ENCODE data around the gene TFAP2E.

TFAP2E gene

DNA sequence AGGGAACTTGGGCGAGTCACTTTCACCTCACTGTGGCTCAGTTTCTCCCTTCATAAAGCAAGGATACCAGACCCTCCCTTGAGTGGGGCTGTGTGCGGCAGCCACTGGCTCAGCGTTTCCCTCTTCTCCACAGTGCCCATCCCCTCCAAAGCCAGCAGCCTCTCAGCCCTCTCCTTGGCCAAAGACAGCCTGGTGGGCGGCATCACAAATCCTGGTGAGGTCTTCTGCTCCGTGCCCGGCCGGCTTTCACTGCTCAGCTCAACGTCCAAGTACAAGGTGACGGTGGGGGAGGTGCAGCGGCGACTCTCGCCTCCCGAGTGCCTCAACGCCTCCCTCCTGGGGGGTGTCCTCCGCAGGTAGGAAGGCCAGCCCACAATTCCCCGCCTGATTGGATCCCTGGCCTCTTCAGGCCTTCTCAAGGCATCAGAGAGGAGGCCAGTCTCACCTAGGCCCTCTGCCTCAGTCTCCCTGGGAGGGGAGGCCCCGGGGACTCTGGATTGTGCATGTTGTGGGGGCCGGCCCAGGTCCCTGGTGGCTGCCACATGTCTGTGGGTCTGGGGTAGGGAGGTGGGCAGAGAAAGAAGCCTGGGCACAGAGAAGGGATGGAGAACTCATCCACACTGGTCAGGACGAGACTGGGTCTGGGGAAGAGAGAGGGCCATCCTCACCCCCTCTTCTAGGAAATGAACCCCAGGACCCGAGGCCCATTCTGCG lies 15.2 kb downstream of the TFAP2E start:
- POLR2A ChIA-PET, result no interaction called here
- CTCF ChIA-PET, result interaction anchor here (1.1 to 1.5 kb wide), 4 partner anchors 10 to 127 kb away, joined by 3 to 5 read pairs (median 3); no protein-coding TSS in a partner anchor
- TF ChIP-seq, protein P1, sequence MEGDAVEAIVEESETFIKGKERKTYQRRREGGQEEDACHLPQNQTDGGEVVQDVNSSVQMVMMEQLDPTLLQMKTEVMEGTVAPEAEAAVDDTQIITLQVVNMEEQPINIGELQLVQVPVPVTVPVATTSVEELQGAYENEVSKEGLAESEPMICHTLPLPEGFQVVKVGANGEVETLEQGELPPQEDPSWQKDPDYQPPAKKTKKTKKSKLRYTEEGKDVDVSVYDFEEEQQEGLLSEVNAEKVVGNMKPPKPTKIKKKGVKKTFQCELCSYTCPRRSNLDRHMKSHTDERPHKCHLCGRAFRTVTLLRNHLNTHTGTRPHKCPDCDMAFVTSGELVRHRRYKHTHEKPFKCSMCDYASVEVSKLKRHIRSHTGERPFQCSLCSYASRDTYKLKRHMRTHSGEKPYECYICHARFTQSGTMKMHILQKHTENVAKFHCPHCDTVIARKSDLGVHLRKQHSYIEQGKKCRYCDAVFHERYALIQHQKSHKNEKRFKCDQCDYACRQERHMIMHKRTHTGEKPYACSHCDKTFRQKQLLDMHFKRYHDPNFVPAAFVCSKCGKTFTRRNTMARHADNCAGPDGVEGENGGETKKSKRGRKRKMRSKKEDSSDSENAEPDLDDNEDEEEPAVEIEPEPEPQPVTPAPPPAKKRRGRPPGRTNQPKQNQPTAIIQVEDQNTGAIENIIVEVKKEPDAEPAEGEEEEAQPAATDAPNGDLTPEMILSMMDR (IDR thresholded peaks at IDR 0.05; ENCODE audit: control extremely low read depth, extremely low read depth, low read depth, missing control alignments), result no peak

DNA sequence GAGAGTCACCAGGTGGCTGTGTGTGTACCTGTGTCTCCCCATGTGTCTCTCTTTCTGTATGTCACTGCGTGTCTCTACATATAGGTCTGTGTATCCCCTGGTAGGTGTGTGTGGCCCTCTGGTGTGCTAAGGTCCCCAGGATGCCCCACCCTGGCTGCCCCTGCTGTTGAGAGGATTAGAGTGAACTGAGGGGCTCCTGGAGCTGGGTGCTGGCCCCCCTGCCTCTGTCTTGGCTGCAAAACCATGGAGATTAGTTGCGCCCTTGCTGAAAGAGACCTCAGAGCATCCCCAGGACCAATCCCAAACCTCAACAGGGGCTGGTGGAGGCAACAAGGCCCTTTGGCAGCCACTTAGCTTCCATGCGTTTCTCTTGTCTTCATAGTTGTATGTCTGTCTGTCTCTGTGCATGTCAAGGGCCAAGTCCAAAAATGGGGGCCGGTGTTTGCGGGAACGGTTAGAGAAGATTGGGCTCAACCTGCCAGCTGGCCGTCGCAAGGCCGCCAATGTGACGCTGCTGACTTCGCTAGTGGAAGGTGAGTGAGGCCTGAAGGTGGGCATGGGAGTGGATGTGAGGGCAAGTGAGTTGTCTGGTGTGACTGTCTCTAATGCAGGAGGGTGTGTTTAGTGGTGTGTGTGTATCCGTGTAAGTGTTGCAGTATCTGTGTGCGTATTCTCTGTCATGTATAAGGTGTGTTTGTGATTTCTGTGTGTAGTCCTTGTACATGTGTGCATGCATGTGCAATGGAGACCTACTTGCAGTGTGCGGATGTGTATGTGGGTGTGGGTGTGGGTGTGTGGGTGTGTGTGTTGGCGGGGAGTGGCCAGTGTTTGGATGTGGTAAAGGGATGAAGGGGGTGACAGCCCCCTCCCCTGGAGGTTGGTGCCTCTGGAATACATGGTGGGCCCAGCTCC lies 16.7 kb downstream of the TFAP2E start:
- no peak for DNase-seq (ENCODE audit: extremely low spot score)
- CTCF ChIA-PET, result interaction anchor here (1.3 to 1.5 kb wide), 3 partner anchors 11 to 124 kb away, joined by 3 to 5 read pairs (median 3); no protein-coding TSS in a partner anchor
- TF ChIP-seq, protein P1 (IDR thresholded peaks at IDR 0.05; ENCODE audit: control extremely low read depth, extremely low read depth, low read depth, missing control alignments), result no peak
- POLR2A ChIA-PET, result no interaction called here

More for the DNA sequence above, 15.2 kb downstream of the TFAP2E start:
- DNase-seq (ENCODE audit: extremely low spot score), result no peak

DNA sequence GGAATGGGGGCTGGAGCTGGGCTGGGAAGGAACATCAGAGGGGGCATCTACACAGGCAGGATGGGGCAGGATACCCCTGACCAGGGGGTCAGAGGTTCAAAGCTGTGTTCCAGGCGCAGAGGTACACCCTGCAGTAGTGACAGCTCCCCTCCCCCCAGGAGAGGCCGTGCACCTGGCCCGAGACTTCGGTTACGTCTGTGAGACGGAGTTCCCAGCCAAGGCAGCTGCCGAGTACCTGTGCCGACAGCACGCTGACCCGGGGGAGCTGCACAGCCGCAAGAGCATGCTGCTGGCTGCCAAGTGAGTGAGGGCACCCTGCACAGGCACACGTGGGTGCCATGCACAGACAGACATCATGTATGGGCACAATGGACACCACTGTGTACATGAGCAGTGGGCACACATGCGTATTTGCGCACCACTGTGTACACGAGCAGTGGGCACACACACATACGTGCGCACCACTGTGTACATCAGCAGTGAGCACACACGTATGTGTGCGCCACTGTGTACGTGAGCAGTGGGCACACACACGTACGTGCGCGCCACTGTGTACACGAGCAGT lies 17.4 kb downstream of the TFAP2E start:
- CTCF ChIA-PET, result no interaction called here
- TF ChIP-seq, protein P1 (IDR thresholded peaks at IDR 0.05; ENCODE audit: control extremely low read depth, extremely low read depth, low read depth, missing control alignments), result no peak
- POLR2A ChIA-PET, result no interaction called here
- DNase-seq (ENCODE audit: extremely low spot score), result no peak

DNA sequence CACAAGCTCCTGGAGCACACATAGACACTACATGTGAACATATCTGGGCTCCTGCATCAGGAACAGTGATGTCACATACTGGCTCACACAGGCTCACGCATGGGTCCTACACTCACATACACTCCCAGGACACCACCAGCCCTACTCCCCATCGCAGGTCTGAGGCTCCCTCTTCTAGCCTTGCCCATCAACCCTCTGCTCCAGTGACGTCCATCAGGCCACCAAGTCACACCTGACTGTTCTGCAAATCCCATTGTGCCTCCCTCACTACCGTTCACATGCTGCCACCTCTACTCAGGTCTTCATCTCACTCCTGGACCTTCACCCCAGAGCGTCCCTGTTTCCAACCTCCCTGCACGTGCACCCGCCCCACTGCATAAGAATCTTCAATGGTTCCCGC lies 18.1 kb downstream of the TFAP2E start:
- CTCF ChIA-PET, result no interaction called here

DNA sequence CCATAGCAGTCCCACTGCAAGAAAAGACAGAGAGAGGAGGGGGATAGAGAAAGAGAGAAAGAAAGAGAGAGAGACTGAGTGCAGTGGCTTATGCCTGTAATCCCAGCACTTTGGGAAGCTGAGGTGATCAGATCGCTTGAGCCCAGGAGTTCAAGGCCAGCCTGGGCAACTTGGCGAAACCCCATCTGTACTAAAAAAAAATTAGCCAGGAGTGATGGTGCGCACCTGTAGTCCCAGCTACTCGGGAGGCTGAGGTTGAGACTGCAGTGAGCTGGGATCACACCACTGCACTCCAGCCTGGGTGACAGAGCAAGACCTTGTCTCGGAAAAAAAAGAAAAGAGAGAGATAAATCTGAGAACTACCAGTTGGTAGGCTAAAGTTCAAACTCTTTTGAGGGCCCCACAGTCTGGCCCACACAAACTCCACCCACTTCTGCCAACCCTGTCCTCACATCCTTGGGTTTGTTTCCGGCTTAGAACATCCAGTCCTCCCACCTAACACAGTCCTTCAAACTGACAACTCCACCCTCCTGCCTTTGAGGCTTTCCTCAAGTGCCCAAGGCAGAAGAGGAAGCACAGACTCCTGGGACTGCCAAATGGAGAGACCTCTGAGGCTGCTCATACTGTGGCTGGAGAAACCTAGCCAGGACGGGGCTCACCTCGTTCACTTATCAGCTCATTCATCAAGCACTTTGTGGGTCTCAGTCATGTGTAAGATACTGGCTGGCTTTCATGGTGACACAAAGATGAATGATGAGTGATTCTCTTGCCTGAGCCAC lies 20.1 kb downstream of the TFAP2E start:
- ChIA-PET CTCF (interaction anchor here (1.1 to 1.6 kb wide), 3 partner anchors 8 to 122 kb away, joined by 3 to 6 read pairs (median 3); no protein-coding TSS in a partner anchor), POLR2A (no interaction called here)
- TF ChIP-seq, protein P1 (IDR thresholded peaks at IDR 0.05; ENCODE audit: control extremely low read depth, extremely low read depth, low read depth, missing control alignments), result no peak
- DNase-seq (ENCODE audit: extremely low spot score), result no peak

More for the DNA sequence above, 18.1 kb downstream of the TFAP2E start:
- POLR2A ChIA-PET, result no interaction called here
- DNase-seq (ENCODE audit: extremely low spot score), result no peak
- TF ChIP-seq, protein P1 (IDR thresholded peaks at IDR 0.05; ENCODE audit: control extremely low read depth, extremely low read depth, low read depth, missing control alignments), result no peak

Data from GM10248 (cell line).